Activated naive CD4-positive, alpha-beta T cell treated with anti-CD3 and anti-CD28 coated beads for 36 hours (primary cell): ENCODE data around the gene WDR45B. TPM values are rescaled to one million over a fixed set of nuclear protein-coding genes. Genes with fewer than 3 reads are reported as not detected.
"Not testable (repeated sequence)": the region's sequence is repeated elsewhere in the genome, so short reads cannot be mapped to it uniquely, and the experiment has no call there.

Source experiments
- CTCF ChIA-PET: fragments of 350-600 bp; sonication (Branson Sonifier 250); formaldehyde crosslinking; loops from one replicate; lab custom pipeline; 2021; ENCODE audit warnings: antibody characterized with exemption; lab: Charles Lee
- DNase-seq: peaks from one replicate; pipeline ENCODE4 v3.0.0-alpha.2; 2020
- H3K27ac Mint-ChIP-seq: one replicate; pipeline ENCODE4 v1.8.0; 2021; ENCODE audit warnings: mild to moderate bottlenecking, mixed read lengths
- H3K27me3 Mint-ChIP-seq: one replicate; pipeline ENCODE4 v1.8.0; 2021; ENCODE audit warnings: low read depth, mixed read lengths
- H3K36me3 Mint-ChIP-seq: one replicate; pipeline ENCODE4 v1.8.0; 2021; ENCODE audit warnings: low read depth, mixed read lengths
- H3K4me1 Mint-ChIP-seq: one replicate; pipeline ENCODE4 v1.8.0; 2021; ENCODE audit warnings: low read depth, mixed read lengths
- H3K4me3 Mint-ChIP-seq: one replicate; pipeline ENCODE4 v1.8.0; 2021; ENCODE audit warnings: mild to moderate bottlenecking, moderate library complexity, mixed read lengths
- H3K9me3 Mint-ChIP-seq: one replicate; pipeline ENCODE4 v1.8.0; 2021; ENCODE audit warnings: mixed read lengths
- intact Hi-C: fragments of 100-400 bp; cut with micrococcal nuclease; formaldehyde crosslinking; loops from one replicate; pipeline ENCODE4 v1.15.1; 2023
- microRNA-seq: library from miRNA; unstranded; fragments of <30 nt; microRNA quantifications from one replicate; pipeline ENCODE4 v1.2.0, GENCODE V29; 2022; ENCODE audit warnings: borderline microRNAs expressed, borderline replicate concordance
- total RNA-seq, 2 experiments: library from RNA; stranded (reverse); gene quantifications; one replicate each; pipeline ENCODE4 v1.2.3, GENCODE V29; 2021

WDR45B gene
- total RNA-seq, 2 experiments from 2014 or later = 23.2 to 25.0 TPM

GRCh38 chr17:82575581-82576221, 72.5 kb downstream of the WDR45B start:
- CTCF ChIA-PET, H3K27ac Mint-ChIP-seq, H3K27me3 Mint-ChIP-seq: not testable (repeated sequence)

GRCh38 chr17:82574041-82574440, 74.2 kb downstream of the WDR45B start:
- Mint-ChIP-seq H3K27me3 (no peaks in the 10 kb centered on the region), H3K27ac (no peak overlapping the region), H3K4me3 (no peak overlapping the region), H3K36me3 (peaks cover 23% of the 10 kb centered on the region), H3K9me3 (no peaks in the 10 kb centered on the region), H3K4me1 (no peaks in the 10 kb centered on the region)
- intact Hi-C loops = no loop called here
- CTCF ChIA-PET = no interaction called here
- no peak for DNase-seq

More at GRCh38 chr17:82575581-82576221, 72.5 kb downstream of the WDR45B start:
- intact Hi-C loops, H3K4me3 Mint-ChIP-seq, H3K4me1 Mint-ChIP-seq, DNase-seq, H3K9me3 Mint-ChIP-seq: not testable (repeated sequence)
- peaks cover 17% of the 10 kb centered on the region for H3K36me3 Mint-ChIP-seq

GRCh38 chr17:82571855-82572254, 76.4 kb downstream of the WDR45B start:
- H3K9me3 Mint-ChIP-seq = no peaks in the 10 kb centered on the region
- CTCF ChIA-PET = no interaction called here
- H3K27me3 Mint-ChIP-seq = no peaks in the 10 kb centered on the region
- intact Hi-C loops = no loop called here
- no peak overlapping the region for H3K4me3 Mint-ChIP-seq
- H3K27ac Mint-ChIP-seq = no peak overlapping the region
- H3K36me3 Mint-ChIP-seq = peaks cover 22% of the 10 kb centered on the region
- no peaks in the 10 kb centered on the region for H3K4me1 Mint-ChIP-seq
- no peak for DNase-seq

- Mint-ChIP-seq H3K27me3 (no peaks in the 10 kb centered on the region), H3K9me3 (no peaks in the 10 kb centered on the region), H3K27ac (no peak overlapping the region), H3K36me3 (peaks cover 22% of the 10 kb centered on the region), H3K4me1 (no peaks in the 10 kb centered on the region), H3K4me3 (no peak overlapping the region)
- intact Hi-C loops = no loop called here
- CTCF ChIA-PET = interaction anchor here (0.6 to 1.3 kb wide), 2 partner anchors 16 to 205 kb away, joined by 3 to 6 read pairs; no protein-coding TSS in a partner anchor
- no peak for DNase-seq
Measured at GRCh38 chr17:82570277-82570676, 78.0 kb downstream of the WDR45B start.

- no peak overlapping the region for H3K4me3 Mint-ChIP-seq
- H3K4me1 Mint-ChIP-seq = no peaks in the 10 kb centered on the region
- H3K9me3 Mint-ChIP-seq = no peaks in the 10 kb centered on the region
- CTCF ChIA-PET = interaction anchor here (1.3 kb wide), 1 partner anchor 15 kb away, joined by 3 read pairs; no protein-coding TSS in a partner anchor
- intact Hi-C loops = no loop called here
- H3K27me3 Mint-ChIP-seq = no peaks in the 10 kb centered on the region
- H3K36me3 Mint-ChIP-seq = peaks cover 27% of the 10 kb centered on the region
- no peak overlapping the region for H3K27ac Mint-ChIP-seq
- no peak for DNase-seq
Measured at GRCh38 chr17:82569621-82570020, 78.6 kb downstream of the WDR45B start.

- H3K4me1 Mint-ChIP-seq = no peaks in the 10 kb centered on the region
- no peak overlapping the region for H3K27ac Mint-ChIP-seq
- no peaks in the 10 kb centered on the region for H3K27me3 Mint-ChIP-seq
- no peaks in the 10 kb centered on the region for H3K9me3 Mint-ChIP-seq
- CTCF ChIA-PET = no interaction called here
- H3K36me3 Mint-ChIP-seq = peaks cover 25% of the 10 kb centered on the region
- DNase-seq = no peak
- intact Hi-C loops = no loop called here
- H3K4me3 Mint-ChIP-seq = no peak overlapping the region
Measured at GRCh38 chr17:82568997-82569393, 79.2 kb downstream of the WDR45B start.

- no peaks in the 10 kb centered on the region for H3K9me3 Mint-ChIP-seq
- intact Hi-C loops = no loop called here
- H3K27ac Mint-ChIP-seq = no peak overlapping the region
- H3K4me1 Mint-ChIP-seq = no peaks in the 10 kb centered on the region
- CTCF ChIA-PET = no interaction called here
- no peak for DNase-seq
- peaks cover 25% of the 10 kb centered on the region for H3K36me3 Mint-ChIP-seq
- no peak overlapping the region for H3K4me3 Mint-ChIP-seq
- no peaks in the 10 kb centered on the region for H3K27me3 Mint-ChIP-seq
Measured at GRCh38 chr17:82567286-82567685, 81.0 kb downstream of the WDR45B start.

- no peaks in the 10 kb centered on the region for H3K9me3 Mint-ChIP-seq
- H3K27ac Mint-ChIP-seq = no peak overlapping the region
- peaks cover 4% of the 10 kb centered on the region for H3K4me1 Mint-ChIP-seq
- peaks cover 20% of the 10 kb centered on the region for H3K36me3 Mint-ChIP-seq
- no peaks in the 10 kb centered on the region for H3K27me3 Mint-ChIP-seq
- DNase-seq = no peak
- no peak overlapping the region for H3K4me3 Mint-ChIP-seq
- CTCF ChIA-PET = no interaction called here
- intact Hi-C loops = no loop called here
Measured at GRCh38 chr17:82566129-82566960, 81.9 kb downstream of the WDR45B start.

- peaks cover 10% of the 10 kb centered on the region for H3K4me1 Mint-ChIP-seq
- peaks cover 19% of the 10 kb centered on the region for H3K36me3 Mint-ChIP-seq
- CTCF ChIA-PET = no interaction called here
- intact Hi-C loops = no loop called here
- no peak for DNase-seq
- H3K27me3 Mint-ChIP-seq = no peaks in the 10 kb centered on the region
- H3K4me3 Mint-ChIP-seq = no peak overlapping the region
- no peak overlapping the region for H3K27ac Mint-ChIP-seq
- H3K9me3 Mint-ChIP-seq = no peaks in the 10 kb centered on the region
Measured at GRCh38 chr17:82565551-82565950, 82.7 kb downstream of the WDR45B start.

Small RNA genes lying within 50 kb of the gene (microRNA-seq; reads per million reads assigned to microRNA genes)
- gene MIR4525 = not detected

Other genes with a start within 250 kb of the WDR45B start
- gene HEXD, start 230.1 kb downstream of the WDR45B start, total RNA-seq = 10 to 100 TPM; 22.4 to 26.3 TPM
- 10 to 100 TPM; 31.1 to 32.9 TPM for gene OGFOD3, start 229.9 kb downstream of the WDR45B start, total RNA-seq
- 100 to 1,000 TPM; 292 to 294 TPM for gene CYBC1, start 197.7 kb downstream of the WDR45B start, total RNA-seq
- 10 to 100 TPM; 64.2 to 69.3 TPM for gene NARF, start 189.7 kb downstream of the WDR45B start, total RNA-seq
- gene FOXK2, start 128.7 kb downstream of the WDR45B start, total RNA-seq = 10 to 100 TPM; 48.8 to 51.4 TPM
- under 1 TPM; 0.42 to 0.52 TPM for gene RAB40B, start 50.3 kb upstream of the WDR45B start, total RNA-seq
- 10 to 100 TPM; 30.0 to 31.7 TPM for gene FN3KRP, start 68.3 kb upstream of the WDR45B start, total RNA-seq
- gene FN3K, start 87.2 kb upstream of the WDR45B start, total RNA-seq = 1 to 10 TPM; 1.3 to 1.8 TPM
- gene TBCD, start 103.6 kb upstream of the WDR45B start, total RNA-seq = 10 to 100 TPM; 71.8 to 75.3 TPM
- not detected for gene ZNF750, start 191.6 kb upstream of the WDR45B start, total RNA-seq